Lower lobe of right lung (tissue), 2 donors: ENCODE measurements around the gene MPPED2. TPM values are rescaled to one million over a fixed set of nuclear protein-coding genes. Genes with fewer than 3 reads are reported as not detected.

Source experiments
- ATAC-seq, 2 donors: fragments of 200-7000 bp; cut with Tn5 transposase; one replicate each; pipeline ENCODE4 v1.9.1; 2020 to 2022; ENCODE audit warnings: mild to moderate bottlenecking in 2 of 2, moderate library complexity in 2 of 2
- DNase-seq: peaks from one replicate; pipeline ENCODE4 v3.0.0-alpha.2; 2020
- H3K27ac ChIP-seq: fragments of 200-600 bp; one replicate; pipeline ENCODE4 v1.8.0; 2022
- H3K27me3 ChIP-seq: fragments of 200-600 bp; one replicate; pipeline ENCODE4 v1.8.0; 2022; ENCODE audit warnings: low read depth
- H3K36me3 ChIP-seq: fragments of 200-600 bp; one replicate; pipeline ENCODE4 v1.8.0; 2022; ENCODE audit warnings: mild to moderate bottlenecking
- H3K4me1 ChIP-seq: fragments of 200-600 bp; one replicate; pipeline ENCODE4 v1.8.0; 2022
- H3K4me3 ChIP-seq: fragments of 200-600 bp; one replicate; pipeline ENCODE4 v1.8.0; 2022; ENCODE audit warnings: mild to moderate bottlenecking
- H3K9me3 ChIP-seq: fragments of 200-600 bp; one replicate; pipeline ENCODE4 v1.8.0; 2022
- CTCF ChIP-seq: fragments of 200-600 bp; IDR thresholded peaks from one replicate; pipeline ENCODE4 v1.8.0; 2022; ENCODE audit warnings: antibody characterized with exemption, mild to moderate bottlenecking
- intact Hi-C: fragments of 100-400 bp; cut with DNase I; formaldehyde crosslinking; loops from one replicate; pipeline ENCODE4 v1.11.0; 2022
- total RNA-seq: library from RNA; stranded (reverse); fragmentation: NEBNext Ultra II Directional; extraction: Animal tissue kit (Norgen Biotek cat#: 25700); gene quantifications from one replicate; pipeline ENCODE4 v1.2.1, GENCODE V29; 2021
- donor health status: DM: no; HTN: yes; CAD: no; lungs with severe emphysema.

Gene MPPED2
- total RNA-seq, 1 donor from 2014 or later: 1.5 TPM

GRCh38 chr11:30432716-30433115 lies 153.4 kb downstream of the MPPED2 start:
- H3K36me3 ChIP-seq: no peaks in the 10 kb centered on the region
- no peaks in the 10 kb centered on the region for H3K9me3 ChIP-seq
- no peak for ATAC-seq
- no peak for DNase-seq
- intact Hi-C loops: no loop called here
- H3K4me3 ChIP-seq: no peak overlapping the region
- TF ChIP-seq CTCF: no peak
- H3K4me1 ChIP-seq: no peaks in the 10 kb centered on the region
- no peak overlapping the region for H3K27ac ChIP-seq
- no peaks in the 10 kb centered on the region for H3K27me3 ChIP-seq

- H3K36me3 ChIP-seq: no peaks in the 10 kb centered on the region
- DNase-seq: no peak
- no peak overlapping the region for H3K4me3 ChIP-seq
- TF ChIP-seq CTCF: no peak
- no peaks in the 10 kb centered on the region for H3K27me3 ChIP-seq
- H3K27ac ChIP-seq: no peak overlapping the region
- no peaks in the 10 kb centered on the region for H3K4me1 ChIP-seq
- intact Hi-C loops: no loop called here
- no peak for ATAC-seq
- H3K9me3 ChIP-seq: no peaks in the 10 kb centered on the region
Observed at GRCh38 chr11:30432178-30432577, 154.0 kb downstream of the MPPED2 start.

- Histone ChIP-seq H3K4me1 (no peaks in the 10 kb centered on the region), H3K27me3 (no peaks in the 10 kb centered on the region), H3K27ac (no peak overlapping the region), H3K9me3 (no peaks in the 10 kb centered on the region), H3K36me3 (no peaks in the 10 kb centered on the region), H3K4me3 (no peak overlapping the region)
- no peak for TF ChIP-seq CTCF
- ATAC-seq (no peak), DNase-seq (no peak)
- intact Hi-C loops: no loop called here
Observed at GRCh38 chr11:30431127-30431814, 154.9 kb downstream of the MPPED2 start.

GRCh38 chr11:30429550-30429949 lies 156.6 kb downstream of the MPPED2 start:
- no peaks in the 10 kb centered on the region for H3K36me3 ChIP-seq
- intact Hi-C loops: no loop called here
- H3K4me1 ChIP-seq: no peaks in the 10 kb centered on the region
- no peak for ATAC-seq
- no peak overlapping the region for H3K27ac ChIP-seq
- H3K4me3 ChIP-seq: no peak overlapping the region
- no peak for DNase-seq
- H3K9me3 ChIP-seq: no peaks in the 10 kb centered on the region
- H3K27me3 ChIP-seq: no peaks in the 10 kb centered on the region
- TF ChIP-seq CTCF: no peak

- Histone ChIP-seq H3K27ac (no peak overlapping the region), H3K9me3 (no peaks in the 10 kb centered on the region), H3K36me3 (no peaks in the 10 kb centered on the region), H3K4me3 (no peak overlapping the region), H3K4me1 (no peaks in the 10 kb centered on the region), H3K27me3 (no peaks in the 10 kb centered on the region)
- intact Hi-C loops: no loop called here
- no peak for DNase-seq
- TF ChIP-seq CTCF: no peak
- ATAC-seq: no peak
Observed at GRCh38 chr11:30426781-30427180, 159.4 kb downstream of the MPPED2 start.
